GM10266 (cell line): ENCODE data around the gene HLCS.

Experiments used
- DNase-seq: peaks from one replicate; pipeline ENCODE4 v3.0.0; 2012; ENCODE audit errors: extremely low spot score
- CTCF ChIP-seq: IDR thresholded peaks from 2 replicates; pipeline ENCODE4 v1.5.1; 2012; ENCODE audit warnings: mild to moderate bottlenecking, low read depth; ENCODE audit not compliant: control insufficient read depth, insufficient read depth; ENCODE audit errors: missing control alignments

The HLCS gene

GRCh38 chr21:36968414-36968813, 1.9 kb upstream of the HLCS start:
- no peak for TF ChIP-seq CTCF
- DNase-seq, result no peak

- no peak for DNase-seq
- no peak for TF ChIP-seq CTCF
Observed at GRCh38 chr21:36966821-36967768, 626 bp upstream of the HLCS start.

DNA sequence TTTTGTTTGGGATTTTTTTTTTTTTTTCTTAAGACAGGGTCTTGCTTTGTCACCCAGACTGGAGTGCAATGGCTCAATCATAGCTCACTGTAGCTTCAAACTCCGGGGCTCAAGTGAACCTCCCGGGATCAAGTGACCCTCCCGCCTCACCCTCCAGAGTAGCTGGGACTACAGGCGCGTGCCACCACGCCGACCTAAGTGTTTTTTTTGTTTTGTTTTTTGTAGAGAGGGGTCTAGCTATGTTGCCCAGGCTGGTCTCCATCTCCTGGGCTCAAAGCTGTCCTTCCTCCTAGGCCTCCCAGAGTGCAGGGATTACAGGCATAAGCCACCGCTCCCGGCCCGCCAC, 776 bp downstream of the HLCS start:
- no peak for DNase-seq
- no peak for TF ChIP-seq CTCF

DNA sequence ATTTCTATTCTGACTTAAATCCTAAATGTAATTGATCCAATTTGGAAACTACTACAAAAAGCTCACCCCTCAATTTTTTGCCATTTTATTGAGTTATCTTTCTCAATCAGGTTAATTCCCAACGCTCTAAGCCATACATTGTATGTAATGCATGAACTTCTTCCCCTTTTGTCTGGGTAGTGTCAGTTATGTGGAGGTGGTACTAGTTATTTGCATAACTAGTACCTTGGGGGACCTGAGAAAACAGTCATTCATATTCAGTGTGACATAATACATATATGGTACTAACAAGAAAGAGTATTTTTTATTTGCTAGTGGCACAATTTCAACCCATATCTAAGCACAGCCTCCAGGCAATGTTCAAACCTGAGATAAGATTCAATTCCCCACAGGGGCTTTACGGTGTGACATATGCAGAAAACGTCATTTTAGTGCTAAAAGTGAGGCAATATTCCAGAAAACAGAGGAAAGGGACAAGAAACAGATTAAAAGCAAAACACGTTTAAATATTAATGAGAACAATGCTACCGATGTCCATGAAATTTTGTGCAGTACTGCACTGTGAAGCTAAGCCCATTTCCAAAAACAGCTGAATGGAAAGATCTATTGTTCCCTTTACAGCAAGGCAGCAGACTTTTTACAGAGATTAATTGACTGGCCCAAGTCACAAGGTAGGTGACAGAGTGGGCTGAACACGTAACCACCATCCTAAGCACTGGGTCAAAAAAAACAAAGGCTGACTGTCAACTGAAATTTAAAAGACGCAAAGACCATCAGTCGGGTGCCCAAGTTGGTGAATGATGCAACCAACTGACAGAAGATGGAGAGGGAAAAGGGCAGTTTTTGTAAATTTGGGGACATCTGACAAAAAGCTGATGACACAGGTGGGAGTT, 1.4 kb downstream of the HLCS start:
- no peak for TF ChIP-seq CTCF
- DNase-seq, result no peak

- TF ChIP-seq CTCF, result no peak
- DNase-seq, result no peak
Observed at GRCh38 chr21:36964398-36964797, 2.1 kb downstream of the HLCS start.

DNA sequence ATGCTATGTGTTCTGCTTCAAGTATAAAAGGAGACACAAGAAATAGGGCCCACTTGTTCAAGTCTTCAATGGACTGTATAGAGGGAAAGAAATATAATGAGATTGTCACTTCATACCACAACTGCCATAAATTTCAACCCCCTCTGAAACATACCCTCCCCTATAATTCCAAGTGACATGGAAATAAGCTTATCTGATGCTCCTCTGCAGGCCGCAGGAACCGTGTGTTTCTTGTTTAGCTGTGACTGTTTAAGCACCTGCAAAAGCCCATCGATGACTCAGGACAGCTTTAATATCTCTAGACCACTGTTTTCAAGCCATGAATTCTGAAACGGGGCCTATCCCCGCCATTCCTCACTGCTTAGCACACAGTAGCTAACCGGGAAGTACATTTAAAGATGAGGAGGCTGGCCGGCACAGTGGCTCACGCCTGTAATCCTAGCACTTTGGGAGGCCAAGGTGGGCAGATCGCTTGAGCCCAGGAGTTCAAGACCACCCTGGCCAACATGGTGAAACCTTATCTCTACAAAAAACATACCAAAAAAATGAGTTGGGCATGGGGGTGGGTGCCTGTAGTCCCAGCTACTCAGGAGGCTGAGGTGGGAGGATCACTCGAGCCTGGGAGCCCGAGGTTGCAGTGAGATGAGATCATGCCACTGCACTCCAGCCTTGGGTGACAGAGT, 4.2 kb downstream of the HLCS start:
- DNase-seq, result no peak
- no peak for TF ChIP-seq CTCF
